Epithelial cell of proximal tubule (primary cell): ENCODE measurements around the gene OTOA. TPM values are rescaled to one million over a fixed set of nuclear protein-coding genes. Genes with fewer than 3 reads are reported as not detected.
"Not testable (repeated sequence)": the region's sequence is repeated elsewhere in the genome, so short reads cannot be mapped to it uniquely, and the experiment has no call there.

Experiments used
- DNase-seq: peaks from one replicate; pipeline ENCODE4 v3.0.0-alpha.2; 2011; ENCODE audit warnings: low read depth
- H3K4me3 ChIP-seq: 2 replicates; pipeline ENCODE4 v1.5.1; 2011; ENCODE audit warnings: low read depth, mild to moderate bottlenecking, low read length
- total RNA-seq: library from RNA; depleted of rRNA; stranded (reverse); fragments of >200 nt; gene quantifications from 2 replicates; pipeline ENCODE4 v1.2.3, GENCODE V29; 2015
- TF ChIP-seq, protein P1 (sequence below): conservative IDR thresholded peaks from 2 replicates; pipeline ENCODE4 v1.5.1; 2012; ENCODE audit warnings: low read depth, mild to moderate bottlenecking, low read length

The OTOA gene
- total RNA-seq, 1 donor from 2014 or later, result not detected

DNA sequence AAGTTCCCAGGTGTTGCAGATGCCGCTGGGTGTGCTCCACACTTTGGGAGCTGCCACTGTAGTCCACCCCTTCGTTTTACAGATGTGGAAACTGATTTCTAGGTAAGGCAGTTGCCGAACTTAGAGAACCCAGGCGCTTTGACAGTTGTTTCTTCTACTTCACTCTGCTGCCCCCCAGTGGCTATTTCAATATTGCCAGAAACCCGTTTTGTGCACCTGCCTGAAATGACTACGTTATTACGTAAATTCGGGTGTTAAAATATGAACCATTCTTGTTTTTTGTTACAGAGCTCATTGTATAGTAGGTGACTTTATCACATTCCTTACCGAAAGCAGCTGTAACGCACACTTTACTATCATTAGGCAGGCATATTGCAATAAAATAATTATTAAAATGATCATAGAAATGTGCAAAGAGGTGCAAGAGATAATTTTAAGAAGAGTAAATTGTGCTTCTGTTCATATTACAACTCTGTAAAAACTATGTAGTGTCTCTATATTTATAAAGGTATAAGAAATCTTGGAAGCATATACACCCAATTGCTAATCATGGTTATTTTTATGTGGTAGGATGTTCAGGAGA is 44.9 kb downstream of the OTOA start:
- no peak overlapping the region for H3K4me3 ChIP-seq
- peak; percentile 13 for DNase-seq
- TF ChIP-seq, protein P1, sequence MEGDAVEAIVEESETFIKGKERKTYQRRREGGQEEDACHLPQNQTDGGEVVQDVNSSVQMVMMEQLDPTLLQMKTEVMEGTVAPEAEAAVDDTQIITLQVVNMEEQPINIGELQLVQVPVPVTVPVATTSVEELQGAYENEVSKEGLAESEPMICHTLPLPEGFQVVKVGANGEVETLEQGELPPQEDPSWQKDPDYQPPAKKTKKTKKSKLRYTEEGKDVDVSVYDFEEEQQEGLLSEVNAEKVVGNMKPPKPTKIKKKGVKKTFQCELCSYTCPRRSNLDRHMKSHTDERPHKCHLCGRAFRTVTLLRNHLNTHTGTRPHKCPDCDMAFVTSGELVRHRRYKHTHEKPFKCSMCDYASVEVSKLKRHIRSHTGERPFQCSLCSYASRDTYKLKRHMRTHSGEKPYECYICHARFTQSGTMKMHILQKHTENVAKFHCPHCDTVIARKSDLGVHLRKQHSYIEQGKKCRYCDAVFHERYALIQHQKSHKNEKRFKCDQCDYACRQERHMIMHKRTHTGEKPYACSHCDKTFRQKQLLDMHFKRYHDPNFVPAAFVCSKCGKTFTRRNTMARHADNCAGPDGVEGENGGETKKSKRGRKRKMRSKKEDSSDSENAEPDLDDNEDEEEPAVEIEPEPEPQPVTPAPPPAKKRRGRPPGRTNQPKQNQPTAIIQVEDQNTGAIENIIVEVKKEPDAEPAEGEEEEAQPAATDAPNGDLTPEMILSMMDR, result peak; percentile 86

GRCh38 chr16:21710938-21711337 is 47.2 kb downstream of the OTOA start:
- DNase-seq, result no peak
- no peak overlapping the region for H3K4me3 ChIP-seq
- TF ChIP-seq, protein P1, result no peak

- TF ChIP-seq, protein P1, result no peak
- no peak overlapping the region for H3K4me3 ChIP-seq
- no peak for DNase-seq
Measured at GRCh38 chr16:21713549-21714368, 50.0 kb downstream of the OTOA start.

DNA sequence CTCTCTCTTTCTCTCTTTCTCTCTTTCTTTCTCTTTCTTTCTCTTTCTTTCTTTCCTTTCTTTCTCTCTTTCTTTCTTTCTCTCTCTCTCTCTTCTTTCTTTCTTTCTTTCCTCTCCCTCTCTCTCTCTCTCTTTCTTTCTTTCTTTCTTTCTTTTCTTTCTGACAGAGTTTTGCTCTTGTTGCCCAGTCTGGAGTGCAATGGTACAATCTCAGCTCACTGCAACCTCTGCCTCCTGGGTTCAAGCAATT is 50.5 kb downstream of the OTOA start:
- not testable (repeated sequence) for DNase-seq, H3K4me3 ChIP-seq

DNA sequence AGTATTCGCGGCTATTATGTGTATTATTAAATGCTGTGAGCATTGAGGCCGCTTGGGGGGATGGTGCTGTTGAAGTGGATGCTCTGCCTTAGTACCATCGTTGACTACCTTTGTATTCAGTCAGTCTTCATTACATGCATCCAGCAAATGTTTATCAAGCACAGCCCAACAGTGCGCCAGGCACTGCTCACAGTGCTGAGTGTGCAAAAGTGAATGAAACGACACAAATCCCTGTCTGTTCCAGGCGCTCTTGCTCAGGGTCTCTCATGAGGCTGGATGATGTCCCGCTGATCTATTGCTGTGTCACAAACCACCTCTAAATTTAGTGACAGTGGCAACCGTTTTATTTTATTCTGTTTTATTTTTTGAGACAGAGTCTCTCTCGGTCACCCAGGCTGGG is 53.8 kb downstream of the OTOA start:
- TF ChIP-seq, protein P1, result no peak
- no peak overlapping the region for H3K4me3 ChIP-seq
- DNase-seq, result no peak

GRCh38 chr16:21719283-21719682 is 55.5 kb downstream of the OTOA start:
- TF ChIP-seq, protein P1, result no peak
- no peak overlapping the region for H3K4me3 ChIP-seq
- no peak for DNase-seq

DNA sequence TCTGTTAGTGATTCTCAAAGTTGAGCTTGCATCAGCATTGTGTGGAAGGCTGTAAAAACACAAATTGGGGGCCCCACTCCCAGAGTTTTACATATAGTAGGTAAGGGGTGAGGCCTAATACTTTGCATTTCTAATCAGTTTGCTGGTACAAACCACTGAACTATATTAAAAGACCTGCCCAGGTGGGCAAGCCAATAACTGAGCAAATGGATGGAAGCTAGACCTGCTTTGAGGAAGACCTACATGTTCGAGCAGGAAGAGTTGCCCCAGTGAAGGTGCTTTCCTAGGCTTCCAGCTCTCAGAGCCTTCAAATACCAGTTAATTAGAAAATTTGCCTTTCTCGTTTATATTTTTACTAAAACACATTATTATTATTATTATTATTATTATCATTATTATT is 56.8 kb downstream of the OTOA start:
- TF ChIP-seq, protein P1, result no peak
- no peak overlapping the region for H3K4me3 ChIP-seq
- no peak for DNase-seq
